Testis (tissue), 3 donors: Measurements from ENCODE around the gene CELSR1. TPM values are rescaled to one million over a fixed set of nuclear protein-coding genes. Genes with fewer than 3 reads are reported as not detected.

Experiments
- DNase-seq: peaks from one replicate; pipeline ENCODE4 v3.0.0-alpha.2; 2019
- H3K27ac ChIP-seq, 2 donors: fragments of 200-600 bp; sonication (generic); one replicate each; pipeline ENCODE4 v1.5.1; 2019
- H3K27me3 ChIP-seq: fragments of 200-600 bp; sonication (generic); one replicate; pipeline ENCODE4 v1.5.1; 2019
- H3K36me3 ChIP-seq: fragments of 200-600 bp; sonication (generic); one replicate; pipeline ENCODE4 v1.5.1; 2017; ENCODE audit warnings: low read depth; ENCODE audit errors: missing control alignments
- H3K4me1 ChIP-seq: fragments of 200-600 bp; sonication (generic); one replicate; pipeline ENCODE4 v1.5.1; 2019
- H3K4me3 ChIP-seq, 2 donors: fragments of 200-600 bp; sonication (generic); one replicate each; pipeline ENCODE4 v1.5.1; 2017 to 2019
- H3K9me3 ChIP-seq: fragments of 200-600 bp; sonication (generic); one replicate; pipeline ENCODE4 v1.5.1; 2017
- CTCF ChIP-seq, 3 experiments: fragments of 450-650 bp in 2 of 3; fragments of 200-600 bp in 1 of 3; sonication (generic) in 1 of 3; IDR thresholded peaks; one replicate each; pipeline ENCODE4 v1.5.1; 2016 to 2019; ENCODE audit warnings: antibody characterized with exemption in 3 of 3, mild to moderate bottlenecking in 2 of 3, moderate library complexity in 1 of 3
- POLR2A ChIP-seq: fragments of 450-650 bp; IDR thresholded peaks from one replicate; pipeline ENCODE4 v1.6.1; 2017; ENCODE audit warnings: antibody characterized with exemption, mild to moderate bottlenecking, moderate library complexity
- WGBS, 2 donors: methylation state at CpG; one replicate each; pipeline ENCODE4 v1.1.5; 2018; 5-methylcytosine and 5-hydroxymethylcytosine counted together
- intact Hi-C: fragments of 100-400 bp; cut with DNase I; formaldehyde crosslinking; loops from one replicate; pipeline ENCODE4 v1.15.1; 2023; ENCODE audit warnings: low total_unique reads
- polyA plus RNA-seq: library from polyadenylated mRNA; stranded (reverse); fragments of 350-450 nt; fragmentation: Illumina TruSeq; extraction: RNeasy Lipid Tissue Mini Kit (QIAGEN cat#74804); gene quantifications from one replicate; pipeline ENCODE4 v1.2.3, GENCODE V29; 2014; ENCODE audit warnings: low read depth, low replicate concordance; ENCODE audit not compliant: insufficient read depth
- total RNA-seq, 2 donors: library from RNA; depleted of rRNA; stranded (reverse); fragments of >200 nt; gene quantifications; one replicate each; pipeline ENCODE4 v1.2.3, GENCODE V29; 2016

Gene CELSR1
- total and polyA plus RNA-seq, 3 donors from 2014 or later, result 5.6 to 21.5 (median 13.8) TPM

DNA sequence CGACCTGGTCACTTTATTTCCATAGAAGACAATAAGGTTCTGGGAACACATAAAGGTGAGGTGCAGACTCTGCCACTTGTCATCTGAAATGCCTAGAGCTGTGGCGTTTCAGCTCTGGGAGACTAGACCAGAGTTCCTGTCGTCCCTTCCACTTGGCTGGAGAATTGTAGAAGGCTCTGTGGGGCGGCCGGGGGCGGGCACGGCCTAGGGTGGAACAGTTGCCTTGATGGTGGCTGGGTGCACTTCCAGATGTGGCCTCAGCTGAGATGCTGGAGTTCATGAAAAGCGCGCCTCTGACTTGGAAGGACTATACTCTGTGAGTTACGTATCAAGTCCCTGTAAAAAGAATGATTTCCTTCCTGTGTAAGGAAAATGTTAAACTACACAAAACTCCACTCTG lies 185.1 kb downstream of the CELSR1 start:
- intact Hi-C loops, result no loop called here
- H3K36me3 ChIP-seq, result no peaks in the 10 kb centered on the region

DNA sequence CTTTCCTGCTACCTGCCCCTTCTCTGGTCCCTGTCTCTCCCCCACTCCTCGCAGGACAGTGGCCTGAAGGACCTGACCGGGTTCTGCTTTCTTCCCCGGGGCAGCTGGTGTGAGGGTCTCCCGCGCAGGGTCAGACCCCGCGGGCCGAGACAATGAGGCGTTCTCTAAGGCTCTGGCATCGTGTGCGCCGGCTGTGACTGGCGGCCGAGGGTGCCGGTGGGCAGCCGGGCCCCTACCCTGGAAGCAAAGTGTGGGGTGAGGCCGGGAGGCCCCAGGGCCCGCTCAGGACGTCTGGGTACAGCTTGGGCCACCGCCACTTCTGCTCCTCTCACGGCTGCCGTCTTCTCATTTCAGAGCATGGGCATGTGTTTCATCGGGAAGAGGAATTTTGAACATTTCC lies 185.7 kb downstream of the CELSR1 start:
- Histone ChIP-seq H3K4me3 (no peak overlapping the region), H3K27ac (no peak overlapping the region), H3K4me1 (no peaks in the 10 kb centered on the region), H3K27me3 (no peaks in the 10 kb centered on the region), H3K36me3 (no peaks in the 10 kb centered on the region), H3K9me3 (no peaks in the 10 kb centered on the region)
- WGBS, 2 donors, result 86 to 92% methylated on average over 11 to 17 of the region's 23 CpGs
- TF ChIP-seq CTCF (IDR thresholded peaks at IDR 0.05) (no peak), POLR2A (no peak)
- no peak for DNase-seq
- intact Hi-C loops, result no loop called here

More for the DNA sequence above, 185.1 kb downstream of the CELSR1 start:
- Histone ChIP-seq H3K4me1 (no peaks in the 10 kb centered on the region), H3K9me3 (no peaks in the 10 kb centered on the region), H3K27me3 (no peaks in the 10 kb centered on the region), H3K4me3 (no peak overlapping the region), H3K27ac (no peak overlapping the region)
- TF ChIP-seq CTCF (IDR thresholded peaks at IDR 0.05) (no peak), POLR2A (no peak)
- no peak for DNase-seq
- 90 to 92% methylated on average over 10 of the region's 10 CpGs for WGBS, 2 donors

DNA sequence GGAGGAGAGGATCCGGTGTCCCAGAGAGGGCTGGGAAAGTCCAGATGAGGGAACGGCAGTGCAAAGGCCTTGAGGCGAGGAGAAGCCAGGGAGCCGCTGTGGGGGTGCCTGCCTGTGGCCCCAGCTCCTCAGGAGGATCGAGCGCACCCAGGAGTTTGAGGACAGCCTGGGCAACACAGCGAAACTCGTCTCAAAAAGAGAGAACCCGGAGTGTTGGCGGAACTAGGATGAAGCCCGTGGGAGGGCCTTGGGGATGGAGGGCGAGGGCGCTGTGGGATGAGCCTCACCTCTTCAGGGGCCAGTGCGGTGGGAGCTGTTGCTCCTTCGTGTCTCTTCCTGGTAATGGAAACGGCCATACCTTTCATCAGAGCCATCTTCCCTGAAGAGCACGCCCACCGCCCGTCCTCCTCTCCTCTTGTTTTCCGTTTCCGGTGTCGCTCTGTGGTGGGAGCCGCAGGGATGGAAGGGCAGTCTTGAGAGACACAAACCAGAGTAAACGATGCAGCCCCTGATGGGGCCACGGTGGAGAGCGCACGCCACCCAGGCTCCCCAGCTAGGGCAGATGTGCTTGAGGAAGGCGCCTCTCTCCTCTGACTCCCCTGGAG lies 186.2 kb downstream of the CELSR1 start:
- WGBS, 2 donors, result 91 to 93% methylated on average over 28 of the region's 28 CpGs
- intact Hi-C loops, result no loop called here
- Histone ChIP-seq H3K27ac (no peak overlapping the region), H3K4me3 (no peak overlapping the region), H3K36me3 (no peaks in the 10 kb centered on the region), H3K27me3 (no peaks in the 10 kb centered on the region), H3K4me1 (no peaks in the 10 kb centered on the region), H3K9me3 (no peaks in the 10 kb centered on the region)
- TF ChIP-seq POLR2A (no peak), CTCF (IDR thresholded peaks at IDR 0.05) (no peak)
- DNase-seq, result no peak

GRCh38 chr22:46350646-46351045 lies 186.8 kb downstream of the CELSR1 start:
- no peak for TF ChIP-seq POLR2A
- no peak for TF ChIP-seq CTCF (IDR thresholded peaks at IDR 0.05)
- intact Hi-C loops, result no loop called here
- H3K36me3 ChIP-seq, result no peaks in the 10 kb centered on the region
- H3K4me3 ChIP-seq, result no peak overlapping the region
- no peaks in the 10 kb centered on the region for H3K4me1 ChIP-seq
- WGBS, 2 donors, result 98% methylated on average over 18 to 20 of the region's 20 CpGs
- no peaks in the 10 kb centered on the region for H3K9me3 ChIP-seq
- no peak for DNase-seq
- no peaks in the 10 kb centered on the region for H3K27me3 ChIP-seq
- no peak overlapping the region for H3K27ac ChIP-seq

- Histone ChIP-seq H3K27me3 (no peaks in the 10 kb centered on the region), H3K36me3 (no peaks in the 10 kb centered on the region), H3K27ac (no peak overlapping the region), H3K4me3 (no peak overlapping the region), H3K9me3 (no peaks in the 10 kb centered on the region), H3K4me1 (no peaks in the 10 kb centered on the region)
- no peak for TF ChIP-seq CTCF (IDR thresholded peaks at IDR 0.05)
- no peak for TF ChIP-seq POLR2A
- intact Hi-C loops, result no loop called here
- DNase-seq, result no peak
- whole genome bisulfite sequencing, 2 donors, result 77 to 80% methylated on average over 7 of the region's 7 CpGs
Observed at GRCh38 chr22:46350121-46350520, 187.3 kb downstream of the CELSR1 start.
